Measurements from ENCODE around the gene CAPN7.

CAPN7 gene

DNA sequence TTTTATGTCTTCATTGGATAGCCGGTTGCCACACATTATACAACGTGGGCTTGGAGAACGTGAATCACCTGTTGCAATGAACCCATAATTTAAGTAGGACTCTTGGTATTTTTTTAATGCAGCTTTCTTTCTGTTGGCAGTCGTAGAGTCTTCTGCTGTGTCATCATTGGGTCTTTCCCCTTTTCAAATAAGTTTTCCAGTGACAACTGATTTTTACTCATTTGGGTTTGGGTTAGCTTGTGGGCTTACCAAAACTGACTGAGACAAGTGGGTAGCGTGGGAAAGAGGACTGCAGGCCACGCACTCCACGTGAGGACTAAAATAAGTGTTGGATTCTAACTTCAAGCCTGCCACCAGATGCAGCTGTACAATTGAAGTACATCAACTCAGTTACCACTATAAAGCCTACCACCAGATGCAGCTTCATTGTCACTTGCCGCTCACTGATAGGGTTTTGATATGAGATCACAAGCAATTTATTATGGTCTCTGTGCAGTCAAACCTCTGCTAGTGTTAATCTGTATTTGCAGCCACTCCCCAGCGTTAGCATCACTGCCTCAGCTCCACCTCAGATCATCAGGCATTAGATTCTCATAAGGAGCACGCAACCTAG, 6.4 kb upstream of the CAPN7 start:
- no peak for DNase-seq (ENCODE audit: low spot score)

DNA sequence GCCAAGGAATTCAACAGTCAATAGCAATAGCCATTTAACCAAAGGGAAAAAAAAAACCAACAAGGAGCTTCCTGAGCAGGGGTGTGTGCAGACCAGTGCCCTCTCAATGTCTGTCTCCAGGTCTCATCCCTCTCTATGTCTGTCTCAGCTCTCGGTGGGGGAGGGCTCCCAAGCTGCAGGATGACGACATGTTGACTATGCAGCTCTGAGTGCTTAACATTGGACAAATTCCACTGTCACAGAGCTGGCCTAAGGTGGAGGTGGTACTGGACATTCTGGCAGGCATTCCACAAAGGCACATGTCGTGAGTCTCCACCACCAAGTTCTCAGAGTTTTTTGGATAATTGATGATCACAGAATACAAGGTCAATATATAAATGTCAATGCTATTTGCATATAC, 2.0 kb upstream of the CAPN7 start:
- DNase-seq (ENCODE audit: low spot score) = peak; percentile 29

DNA sequence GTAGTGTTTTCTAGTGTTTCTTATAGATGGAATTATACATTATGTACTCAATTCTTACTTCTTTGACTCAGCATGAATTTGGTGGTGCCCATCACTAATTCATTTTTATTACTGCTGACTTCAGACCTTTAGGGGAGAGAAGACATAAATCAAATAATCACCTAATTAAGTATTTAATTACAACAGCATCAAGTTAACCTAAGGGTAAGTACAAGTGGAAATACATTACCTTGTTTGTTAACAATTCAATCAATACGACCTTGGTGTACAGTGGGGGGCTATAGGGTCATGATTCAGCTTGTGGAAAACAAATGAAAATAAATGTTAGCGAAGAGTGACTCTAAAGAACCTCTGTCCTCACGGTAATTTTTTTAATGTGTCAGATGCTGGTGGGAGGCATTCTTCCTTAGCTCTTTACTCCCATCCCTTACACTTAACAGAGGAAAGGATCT, 538 bp upstream of the CAPN7 start:
- no peak for DNase-seq (ENCODE audit: low spot score)

DNA sequence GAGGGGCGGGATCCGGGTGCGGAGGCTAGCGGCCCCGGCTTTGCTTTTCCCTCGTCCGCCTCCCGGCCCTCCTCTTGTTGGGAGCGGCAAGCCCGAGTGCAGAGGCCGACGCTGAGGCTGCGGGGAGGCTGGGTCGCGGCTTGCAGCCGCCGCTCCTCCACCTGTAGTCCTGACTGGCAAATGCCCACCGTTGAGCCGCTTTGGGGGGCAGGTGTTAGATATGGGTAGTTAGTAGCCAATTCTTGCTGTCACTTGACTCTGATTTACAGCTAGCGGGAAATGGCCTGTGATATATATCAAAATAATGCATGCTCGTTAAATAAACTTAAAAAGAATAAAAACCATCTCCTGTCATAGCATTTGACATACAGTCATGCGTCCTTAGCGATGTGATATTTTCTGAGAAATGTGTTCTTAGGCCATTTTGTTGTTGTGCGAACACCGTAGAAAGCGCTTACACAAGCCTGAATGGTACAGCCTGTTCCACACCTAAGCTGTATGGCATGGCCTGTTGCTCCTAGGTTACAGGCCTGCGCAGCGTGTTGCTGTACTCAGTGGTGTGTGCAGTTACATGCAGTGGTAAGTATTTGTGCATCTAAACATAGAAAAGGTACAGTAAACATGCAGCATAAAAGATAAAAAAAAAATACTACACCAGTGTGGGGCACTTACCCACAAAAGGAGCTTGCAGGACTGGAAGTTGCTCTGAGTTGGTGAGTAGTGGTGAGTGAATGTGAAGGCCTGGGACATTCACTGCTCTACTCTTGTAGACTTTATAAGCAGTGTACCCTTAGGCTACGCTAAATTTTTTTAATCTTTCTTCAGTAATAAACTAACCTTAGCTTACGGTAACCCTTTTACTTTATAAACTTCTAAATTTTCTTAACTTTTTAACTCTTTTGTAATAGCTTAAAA, 873 bp downstream of the CAPN7 start:
- DNase-seq (ENCODE audit: low spot score) = peak; percentile 69

DNA sequence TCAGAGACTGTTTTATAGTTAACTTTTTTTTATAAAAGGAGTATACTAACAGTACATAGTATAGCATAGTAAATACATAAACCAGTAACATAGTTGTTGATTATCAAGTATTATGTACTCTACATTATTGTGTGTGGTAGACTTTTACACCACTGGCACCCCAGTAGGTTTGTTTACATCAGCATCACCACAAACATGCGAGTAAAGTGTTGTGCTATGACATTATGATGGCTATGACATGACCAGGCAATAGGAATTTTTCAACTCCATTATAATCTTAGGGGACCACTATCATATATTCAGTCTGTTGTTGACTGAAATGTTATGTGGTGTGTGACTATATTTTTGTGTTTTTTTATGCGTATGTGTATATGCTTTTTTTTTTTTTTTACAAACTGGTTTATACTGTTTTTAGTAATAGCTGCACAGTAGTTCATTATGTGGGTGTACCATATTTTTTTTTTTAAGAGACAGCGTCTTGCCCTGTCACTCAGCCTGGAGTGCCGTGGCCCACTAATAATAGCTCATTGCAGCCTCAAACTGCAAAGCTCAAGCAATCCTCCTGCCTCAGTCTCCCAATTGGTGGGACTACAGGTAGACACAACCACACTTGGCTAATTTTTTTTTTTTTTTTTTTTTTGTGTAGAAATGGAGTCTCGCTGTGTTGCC, 1.9 kb downstream of the CAPN7 start:
- DNase-seq (ENCODE audit: low spot score) = no peak

DNA sequence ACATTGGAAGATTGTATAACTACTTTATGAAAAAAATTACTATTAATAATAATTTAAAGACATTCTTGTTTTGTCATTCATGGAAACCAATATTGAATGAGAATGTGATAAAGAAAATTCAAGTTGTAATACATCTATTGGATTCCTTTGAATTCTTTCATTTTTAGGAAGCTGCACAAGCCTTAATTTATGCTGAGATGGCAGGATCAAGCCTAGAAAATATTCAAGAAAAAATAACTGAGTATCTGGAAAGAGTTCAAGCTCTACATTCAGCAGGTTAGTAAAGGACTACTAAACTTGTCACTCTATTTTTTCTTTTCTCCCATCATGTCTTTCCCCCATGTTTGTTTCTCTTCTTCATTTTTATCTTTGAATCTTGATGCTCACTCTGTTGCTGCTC, 5.9 kb downstream of the CAPN7 start:
- DNase-seq (ENCODE audit: low spot score) = no peak

DNA sequence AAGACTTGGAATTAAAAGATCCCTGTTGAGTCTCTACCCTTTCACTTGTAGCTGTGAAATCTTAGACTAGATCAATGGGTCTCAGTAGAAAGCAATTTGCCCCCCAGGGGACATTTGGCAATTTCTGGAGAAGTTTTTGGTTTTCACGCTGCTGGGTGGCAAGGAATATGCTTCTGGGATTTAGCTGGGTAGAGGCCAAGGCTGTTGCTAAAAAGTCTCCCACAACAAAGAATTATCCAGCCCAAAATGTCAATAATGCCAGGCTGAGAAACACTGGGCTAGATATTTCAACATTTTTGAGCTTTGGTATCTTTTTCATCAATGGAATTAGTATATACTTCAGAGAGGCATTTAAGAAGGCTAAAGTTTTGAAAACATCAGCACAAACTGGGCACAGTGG, 8.7 kb downstream of the CAPN7 start:
- no peak for DNase-seq (ENCODE audit: low spot score)

DNA sequence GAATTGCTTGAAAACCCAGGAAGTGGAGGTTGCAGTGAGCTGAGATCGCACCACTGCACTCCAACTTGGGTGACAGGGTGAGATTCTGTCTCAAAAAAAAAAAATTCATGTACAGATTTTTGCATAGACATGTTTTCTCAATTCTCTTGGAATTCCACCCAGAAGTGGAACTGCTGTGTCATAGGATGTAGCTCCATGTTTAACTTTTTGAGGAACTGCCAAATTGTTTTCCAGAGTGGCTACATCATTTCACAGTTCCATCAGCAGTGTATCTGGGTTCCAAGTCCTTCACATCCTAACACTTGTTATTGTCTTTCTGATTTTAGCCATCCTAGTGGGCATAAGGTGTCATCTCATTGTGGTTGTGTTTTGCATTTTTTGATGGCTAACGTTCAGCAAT, 9.9 kb downstream of the CAPN7 start:
- no peak for DNase-seq (ENCODE audit: low spot score)

DNA sequence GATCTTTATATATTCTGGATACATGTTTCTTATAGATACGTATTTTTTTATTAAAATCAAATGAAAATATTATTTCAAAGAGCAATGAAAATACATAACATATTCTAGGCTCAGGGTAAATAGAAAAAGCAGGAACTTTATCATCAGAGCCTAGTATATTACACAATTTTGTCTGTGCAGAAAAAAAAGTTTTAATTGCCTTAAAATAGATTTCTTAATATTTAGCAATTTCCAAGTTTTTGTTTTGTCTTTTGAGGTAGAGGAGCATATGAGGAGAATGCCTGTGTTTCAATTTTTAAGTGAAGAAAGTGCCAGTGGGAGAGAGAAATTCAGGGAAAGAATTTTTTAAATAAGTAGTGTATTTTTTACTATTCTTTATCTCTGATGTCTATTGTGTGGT, 10.5 kb downstream of the CAPN7 start:
- DNase-seq (ENCODE audit: low spot score) = no peak

DNA sequence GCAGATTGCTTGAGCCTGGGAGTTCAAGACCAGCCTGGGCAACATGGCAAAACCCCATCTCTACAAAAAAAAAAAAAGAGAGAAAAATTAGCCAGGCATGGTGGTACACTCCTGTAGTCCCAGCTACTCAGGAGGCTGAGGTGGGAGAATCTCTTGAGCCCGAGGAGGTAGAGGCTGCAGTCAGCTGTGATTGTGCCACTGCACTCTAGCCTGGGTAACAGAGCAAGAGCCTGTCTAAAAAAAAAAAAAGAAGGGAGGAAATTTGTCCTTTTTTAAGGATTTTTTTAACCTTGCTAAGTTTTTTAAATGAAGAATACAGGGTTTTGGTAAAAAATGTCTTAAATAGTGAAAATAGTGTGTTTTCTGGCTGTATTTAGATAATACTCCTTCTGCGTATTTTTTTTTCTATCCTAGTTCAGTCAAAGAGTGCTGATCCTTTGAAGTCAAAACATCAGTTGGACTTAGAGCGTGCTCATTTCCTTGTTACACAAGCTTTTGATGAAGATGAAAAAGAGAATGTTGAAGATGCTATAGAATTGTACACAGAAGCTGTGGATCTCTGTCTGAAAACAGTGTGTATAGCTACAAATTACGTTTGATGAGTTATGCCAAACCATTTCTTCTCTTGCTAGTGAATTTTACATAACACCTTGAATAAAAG, 11.1 kb downstream of the CAPN7 start:
- DNase-seq (ENCODE audit: low spot score) = no peak

DNA sequence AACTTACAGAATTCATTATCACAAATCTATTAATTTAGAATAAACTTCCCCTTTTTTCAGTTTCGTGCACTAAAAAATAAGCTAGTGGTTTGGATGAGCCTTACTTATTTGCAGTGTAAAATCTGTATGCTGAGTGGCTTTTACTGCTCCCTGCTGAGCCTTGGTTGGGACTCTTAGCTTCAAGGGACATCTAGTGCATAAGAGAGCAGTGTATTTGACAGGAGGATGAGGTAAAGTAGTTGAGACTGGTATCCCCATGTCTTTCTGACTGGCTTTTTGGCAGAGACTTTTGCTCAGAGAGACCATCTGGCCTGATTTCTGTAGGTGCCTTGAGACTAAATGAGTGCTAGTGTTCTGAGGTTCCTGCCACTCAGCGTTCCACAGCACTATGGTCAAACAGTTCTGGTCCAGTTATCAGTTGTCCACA, 11.8 kb downstream of the CAPN7 start:
- no peak for DNase-seq (ENCODE audit: low spot score)

DNA sequence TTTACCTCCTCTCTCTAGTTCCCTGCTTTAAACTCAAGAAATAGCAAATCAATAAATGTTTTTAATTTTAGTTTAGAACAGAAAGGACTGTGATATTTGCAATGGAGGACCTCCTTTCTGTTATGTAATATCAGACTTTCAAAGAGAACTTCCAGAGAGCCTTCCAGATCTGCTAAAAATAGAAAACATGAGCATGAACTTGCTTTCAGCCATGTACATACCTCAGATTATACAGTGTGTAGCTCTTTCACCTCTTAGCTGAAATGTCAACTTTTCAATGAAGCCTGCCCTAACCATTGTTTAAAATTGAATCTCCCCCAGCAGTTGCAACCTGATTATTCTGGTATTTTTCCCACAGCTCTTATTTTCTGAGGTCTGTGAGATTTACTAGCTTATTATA, 12.6 kb downstream of the CAPN7 start:
- DNase-seq (ENCODE audit: low spot score) = no peak

DNA sequence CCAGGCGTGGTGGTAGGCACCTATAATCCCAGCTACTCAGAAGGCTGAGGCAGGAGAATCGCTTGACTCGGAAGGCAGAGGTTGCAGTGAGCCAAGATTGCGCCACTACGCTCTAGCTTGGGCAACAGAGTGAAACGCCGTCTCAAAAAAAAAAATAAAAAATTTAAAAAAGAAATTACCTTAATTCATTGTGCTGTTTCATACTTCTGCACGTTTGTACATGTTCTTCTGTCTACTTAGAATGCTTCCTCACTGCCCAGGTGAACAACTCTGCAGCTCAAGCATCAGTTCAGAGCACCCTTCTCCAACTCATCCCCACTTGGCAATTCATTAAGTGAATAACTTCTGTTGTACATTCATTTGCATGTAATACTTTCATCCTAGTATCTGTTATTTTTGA, 14.0 kb downstream of the CAPN7 start:
- DNase-seq (ENCODE audit: low spot score) = no peak

DNA sequence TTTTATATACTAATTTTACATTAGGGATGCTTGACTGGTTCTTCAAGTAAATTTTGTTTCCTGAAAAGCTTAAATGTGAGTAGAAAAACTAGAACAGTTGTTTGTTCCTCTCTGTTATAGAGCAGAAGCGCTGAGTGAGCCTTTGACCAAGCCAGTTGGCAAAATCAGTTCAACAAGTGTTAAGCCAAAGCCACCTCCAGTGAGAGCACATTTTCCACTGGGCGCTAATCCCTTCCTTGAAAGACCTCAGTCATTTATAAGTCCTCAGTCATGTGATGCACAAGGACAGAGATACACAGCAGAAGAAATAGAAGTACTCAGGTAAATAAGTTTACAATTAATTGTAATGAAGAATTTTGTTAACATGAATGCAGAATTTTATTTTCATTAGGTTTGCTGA, 14.6 kb downstream of the CAPN7 start:
- no peak for DNase-seq (ENCODE audit: low spot score)

DNA sequence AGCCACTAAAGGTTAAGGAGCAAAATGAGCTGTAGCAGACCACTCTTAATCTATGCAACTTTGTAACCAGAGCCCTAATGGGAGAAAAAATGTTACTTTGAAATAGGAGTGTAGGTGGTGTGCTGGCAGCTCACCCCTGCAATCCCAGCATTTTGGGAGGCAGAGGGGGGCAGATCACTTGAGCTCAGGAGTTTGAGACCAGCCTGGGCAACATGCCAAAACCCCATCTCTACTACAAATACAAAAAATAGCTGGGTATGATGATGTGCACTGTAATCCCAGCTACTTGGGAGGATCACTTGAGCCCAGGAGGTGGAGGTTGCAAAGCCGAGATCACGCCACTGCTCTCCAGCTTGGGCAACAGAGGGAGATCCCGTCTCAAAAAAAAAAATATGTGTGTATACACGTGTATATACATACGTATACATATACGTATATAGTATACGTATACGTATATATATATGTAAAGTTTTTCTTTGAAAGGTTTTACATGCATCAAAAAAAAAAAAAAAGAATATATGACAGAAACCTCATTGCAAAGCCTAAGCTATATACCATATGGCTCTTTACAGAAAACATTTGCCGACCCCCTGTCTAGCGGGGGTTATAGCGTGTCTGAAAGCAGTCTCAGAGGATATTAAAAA, 15.7 kb downstream of the CAPN7 start:
- no peak for DNase-seq (ENCODE audit: low spot score)

DNA sequence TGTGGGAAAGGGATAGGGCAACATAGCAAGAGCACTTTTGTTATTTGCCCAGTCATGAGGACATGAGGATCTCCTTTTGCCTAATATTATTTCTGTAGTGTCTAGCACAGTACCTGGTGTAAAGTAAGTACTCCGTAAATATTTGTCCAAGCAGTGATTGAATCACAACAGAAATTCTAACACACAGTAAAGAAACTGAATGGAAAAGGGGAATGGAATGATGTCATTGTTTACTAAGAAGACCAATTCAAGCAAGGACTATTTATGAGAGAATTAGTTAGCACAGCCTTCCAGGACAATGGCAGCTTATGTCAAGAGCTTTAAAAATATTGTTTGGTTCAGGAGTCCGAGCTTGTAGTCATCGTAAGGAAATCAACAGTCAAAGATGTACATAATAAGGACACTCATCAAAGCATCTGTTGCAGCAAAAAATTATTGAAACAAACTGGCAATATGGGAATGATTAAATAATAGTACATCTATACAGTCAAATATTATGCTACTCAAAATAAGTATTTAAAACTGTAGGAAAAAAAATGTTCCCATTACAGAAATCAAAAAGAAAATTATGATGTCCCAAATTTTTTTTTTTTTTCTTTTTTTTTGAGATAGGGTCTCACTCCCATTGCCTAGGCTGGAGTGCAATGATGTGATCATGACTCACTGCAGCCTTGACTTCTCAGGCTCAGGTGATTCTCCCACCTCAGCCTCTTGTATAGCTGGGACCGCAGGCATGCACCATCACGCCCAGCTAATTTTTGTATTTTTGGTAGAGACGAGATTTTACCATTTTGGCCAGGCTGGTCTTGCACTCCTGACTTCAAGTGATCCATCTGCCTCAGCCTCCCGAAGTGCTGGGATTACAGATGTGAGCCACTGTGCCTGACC, 17.9 kb downstream of the CAPN7 start:
- DNase-seq (ENCODE audit: low spot score) = peak; percentile 27

DNA sequence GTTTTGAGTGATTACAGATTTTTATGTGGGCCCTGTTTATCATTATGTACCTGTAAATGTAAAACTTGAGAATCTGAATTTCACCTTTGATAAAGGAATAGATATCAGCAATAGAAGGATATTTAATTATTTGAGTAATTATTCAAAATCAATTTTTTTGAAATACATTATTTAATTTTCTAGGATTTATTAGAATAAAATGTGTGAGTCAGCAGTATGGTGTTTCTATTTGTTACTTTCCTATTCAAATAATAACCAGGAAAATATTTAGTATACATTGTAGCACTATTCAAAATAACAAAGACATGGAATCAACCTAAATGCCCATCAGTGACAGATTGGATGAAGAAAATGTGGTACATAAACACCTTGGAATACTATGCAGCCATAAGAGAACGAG, 22.1 kb downstream of the CAPN7 start:
- DNase-seq (ENCODE audit: low spot score) = no peak

DNA sequence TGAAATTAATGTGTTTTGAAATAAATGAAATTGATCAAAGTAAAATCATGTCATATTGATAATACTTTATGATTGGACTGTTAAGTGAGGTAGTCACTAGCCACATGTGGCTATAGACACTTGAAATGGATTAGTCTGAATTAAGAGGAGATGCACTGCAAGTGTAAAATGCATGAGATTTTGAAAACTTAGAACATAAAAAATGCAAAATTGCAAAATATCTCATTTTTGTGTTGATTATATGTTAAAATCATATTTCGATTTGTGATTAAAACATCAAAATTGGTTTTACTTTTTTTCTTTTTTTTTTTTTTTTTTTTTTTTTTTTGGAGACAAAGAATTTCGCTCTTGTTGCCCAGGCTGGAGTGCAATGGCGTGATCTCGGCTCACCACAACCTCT, 23.2 kb downstream of the CAPN7 start:
- DNase-seq (ENCODE audit: low spot score) = no peak

DNA sequence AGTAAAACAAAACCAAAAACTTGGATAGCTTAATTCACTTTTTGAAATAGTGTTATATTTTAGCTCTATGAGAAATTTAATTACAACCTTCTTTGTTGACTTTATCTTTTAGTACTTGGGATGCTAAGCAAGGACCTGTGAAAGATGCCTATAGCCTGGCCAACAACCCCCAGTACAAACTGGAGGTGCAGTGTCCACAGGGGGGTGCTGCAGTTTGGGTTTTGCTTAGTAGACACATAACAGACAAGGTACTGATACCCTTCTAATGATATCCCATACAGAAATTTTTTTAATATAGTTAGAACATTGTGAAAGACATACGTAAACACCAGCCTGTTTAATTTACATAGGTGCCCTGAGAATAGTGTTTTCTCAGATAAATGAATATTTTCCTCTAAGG, 35.3 kb downstream of the CAPN7 start:
- DNase-seq (ENCODE audit: low spot score) = no peak

DNA sequence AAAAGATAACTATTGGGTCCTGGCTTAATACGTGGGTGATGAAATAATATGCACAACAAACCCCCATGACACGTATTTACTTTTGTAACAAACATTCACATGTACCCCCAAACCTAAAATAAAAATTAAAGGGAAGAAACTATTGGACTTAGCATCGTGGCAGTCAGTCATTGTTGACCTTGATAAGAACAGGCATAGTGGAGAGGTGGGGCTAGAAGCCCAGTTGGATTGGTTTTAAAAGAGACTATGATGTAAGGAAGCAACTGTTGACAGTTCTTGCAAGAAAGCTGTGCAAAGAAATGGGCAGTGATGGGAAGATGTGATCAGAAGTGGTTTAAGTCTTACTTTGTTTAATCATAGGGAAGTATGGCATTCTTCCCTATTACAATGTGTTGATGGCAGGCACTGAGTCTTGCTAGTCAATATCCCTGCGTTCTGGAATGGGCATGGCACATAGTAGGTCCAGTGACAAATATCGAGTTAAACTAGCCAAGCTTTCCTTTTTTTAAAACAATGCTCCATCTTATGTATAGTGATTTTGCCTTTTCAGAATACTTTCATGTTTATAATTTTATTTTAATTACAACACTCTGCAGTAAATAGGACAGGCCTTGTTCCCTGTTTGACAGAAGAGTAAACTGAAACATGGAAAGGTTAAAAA, 37.9 kb downstream of the CAPN7 start:
- DNase-seq (ENCODE audit: low spot score) = no peak
